Endothelial cell of umbilical vein (primary cell): ENCODE data around the gene NSMCE1. TPM values are rescaled to one million over a fixed set of nuclear protein-coding genes. Genes with fewer than 3 reads are reported as not detected.
A peak's percentile ranks its signal among the peaks of the same experiment; 100 is the strongest.

Source experiments
- BruUV-seq: library from RNA; stranded (reverse); fragments of 400-500 nt; replicated peaks from 2 replicates; lab custom pipeline; 2021; lab: Mats Ljungman, UMichigan
- CTCF ChIA-PET: fragments of 300-600, 350-600 bp; sonication (Branson Sonifier 250); formaldehyde crosslinking; loops from one replicate; lab custom pipeline; 2021; ENCODE audit warnings: antibody characterized with exemption, inconsistent platforms; lab: Charles Lee
- POLR2A ChIA-PET: fragments of 300-600, 350-600 bp; sonication (Branson Sonifier 250); formaldehyde crosslinking; loops from one replicate; lab custom pipeline; 2021; ENCODE audit warnings: antibody characterized with exemption, inconsistent platforms; lab: Charles Lee
- DNase-seq: peaks from one replicate; pipeline ENCODE4 v3.0.0-alpha.2; 2011; ENCODE audit warnings: low read depth, low spot score
- FAIRE-seq: peaks from 2 replicates; lab custom pipeline; 2011; peaks lifted over from hg19 to GRCh38; lab: Jason Lieb, UNC
- H2AFZ ChIP-seq: 2 replicates; pipeline ENCODE4 v1.6.0; 2012; ENCODE audit warnings: low read depth, low read length, control low read depth, inconsistent platforms
- H3K27ac ChIP-seq: 2 replicates; pipeline ENCODE4 v1.5.1; 2011; ENCODE audit warnings: low read depth, mild to moderate bottlenecking, control low read depth, low read length, moderate library complexity; ENCODE audit not compliant: insufficient read depth
- H3K27me3 ChIP-seq, 2 experiments: 2 replicates each; pipeline versions ENCODE4 v1.6.0 to v1.6.1; 2011; ENCODE audit warnings: low read length in 2 of 2, mixed read lengths in 1 of 2; ENCODE audit not compliant: control insufficient read depth in 2 of 2, insufficient read depth in 2 of 2
- H3K36me3 ChIP-seq, 2 experiments: 2 replicates in 1 of 2; 3 replicates in 1 of 2; pipeline ENCODE4 v1.5.1; 2011; ENCODE audit warnings: low read length in 2 of 2, mild to moderate bottlenecking in 1 of 2, moderate library complexity in 1 of 2; ENCODE audit not compliant: control insufficient read depth in 2 of 2, insufficient read depth in 2 of 2; ENCODE audit errors: extremely low read depth in 1 of 2
- H3K4me1 ChIP-seq: 3 replicates; pipeline ENCODE4 v1.5.1; 2011; ENCODE audit warnings: mild to moderate bottlenecking, low read length; ENCODE audit not compliant: control insufficient read depth, insufficient read depth; ENCODE audit errors: extremely low read depth
- H3K4me2 ChIP-seq: 2 replicates; pipeline ENCODE4 v1.6.1; 2011; ENCODE audit warnings: low read length, control low read depth, mixed read lengths; ENCODE audit not compliant: insufficient read depth
- H3K4me3 ChIP-seq, 3 experiments: fragments of 200-600 bp in 1 of 3; sonication (generic), shearing (Covaris generic) in 1 of 3; replicated peaks in 1 of 3; 2 replicates each; pipeline ENCODE4 v1.5.1; 2011 to 2016; ENCODE audit warnings: control low read depth in 3 of 3, low read length in 3 of 3, mild to moderate bottlenecking in 2 of 3, inconsistent platforms in 1 of 3, low read depth in 1 of 3, moderate library complexity in 1 of 3; ENCODE audit not compliant: insufficient read depth in 1 of 3
- H3K79me2 ChIP-seq: 2 replicates; pipeline ENCODE4 v1.6.0; 2012; ENCODE audit warnings: low read length, inconsistent platforms; ENCODE audit not compliant: control insufficient read depth, insufficient read depth
- H3K9ac ChIP-seq: replicated peaks from 2 replicates; pipeline ENCODE3; 2011; ENCODE audit warnings: low read length, control low read depth; ENCODE audit not compliant: insufficient read depth; ENCODE audit errors: extremely low read depth
- H3K9me1 ChIP-seq: replicated peaks from 3 replicates; pipeline ENCODE4 v1.6.0; 2011; ENCODE audit warnings: mild to moderate bottlenecking, low read length; ENCODE audit not compliant: control insufficient read depth, insufficient read depth; ENCODE audit errors: extremely low read depth
- H3K9me3 ChIP-seq: replicated peaks from 2 replicates; pipeline ENCODE4 v1.5.1; 2012; ENCODE audit warnings: low read length, inconsistent platforms; ENCODE audit not compliant: control insufficient read depth, insufficient read depth
- H4K20me1 ChIP-seq: replicated peaks from 2 replicates; pipeline ENCODE3; 2011; ENCODE audit warnings: mild to moderate bottlenecking, low read length; ENCODE audit not compliant: control insufficient read depth, insufficient read depth; ENCODE audit errors: extremely low read depth
- EZH2 ChIP-seq: IDR thresholded peaks from 2 replicates; pipeline ENCODE4 v1.6.1; 2012; ENCODE audit warnings: borderline replicate concordance, low read depth, mild to moderate bottlenecking, moderate library complexity, low read length, inconsistent platforms; ENCODE audit not compliant: severe bottlenecking
- MAX ChIP-seq: IDR thresholded peaks from 2 replicates; pipeline ENCODE4 v1.6.1; 2011; ENCODE audit not compliant: insufficient read depth, insufficient read length
- POLR2A ChIP-seq: IDR thresholded peaks from 2 replicates; pipeline ENCODE4 v1.6.1; 2012; ENCODE audit warnings: low read depth, mild to moderate bottlenecking, control low read depth, low read length
- POLR2AphosphoS5 ChIP-seq: IDR thresholded peaks from 2 replicates; pipeline ENCODE4 v1.6.1; 2012; ENCODE audit warnings: low read depth, mild to moderate bottlenecking, control low read depth, low read length, moderate library complexity; ENCODE audit not compliant: insufficient read depth
- dilution Hi-C: fragments of 300-500 bp; cut with MboI; formaldehyde crosslinking; loops from one replicate; pipeline ENCODE4 v1.15.0; 2019; ENCODE audit warnings: low sequenced_read_pairs; ENCODE audit not compliant: extremely low pct_ligation_motif_present
- intact Hi-C: fragments of 100-400 bp; cut with micrococcal nuclease; formaldehyde crosslinking; loops from one replicate; pipeline ENCODE4 v1.10.0; 2022
- polyA plus RNA-seq, 4 experiments: library from polyadenylated mRNA; depleted of rRNA in 3 of 4; stranded (reverse) in 3 of 4; unstranded in 1 of 4; fragments of >200 nt; gene quantifications; 2 replicates each; pipeline versions ENCODE4 v1.2.1 to v1.2.3, GENCODE V29; 2011 to 2012; ENCODE audit warnings: missing spikeins in 1 of 4
- total RNA-seq: library from RNA; stranded (reverse); gene quantifications from 2 replicates; pipeline ENCODE4 v1.2.3, GENCODE V29; 2021

Gene NSMCE1
- total and polyA plus RNA-seq, 2 donors (not counting 3 experiments of a cell fraction or from before 2014, with no cell fraction given) = 23.8 to 42.0 TPM

GRCh38 chr16:27203507-27204311 is 64.9 kb downstream of the NSMCE1 start, which contains the start of gene KDM8:
TSS of gene KDM8 (plus strand) at chr16:27203526. CDS start at chr16:27210124, 6,598 bp downstream.
- Histone ChIP-seq H3K27ac (peak within 1 kb of the TSS; percentile 78), H3K9me1 (no peaks in the 10 kb centered on the region), H3K4me1 (peaks cover 10% of the 10 kb centered on the region), H3K4me3 (peak within 1 kb of the TSS; percentile 19 to 78 (median 59)), H3K4me2 (peak within 1 kb of the TSS; percentile 77), H3K79me2 (no peaks in the 10 kb centered on the region), H2AFZ (peak within 1 kb of the TSS; percentile 72), H3K27me3 (peaks cover 1 to 6% of the 10 kb centered on the region in 2 experiments), H3K9me3 (no peaks in the 10 kb centered on the region), H4K20me1 (no peaks in the 10 kb centered on the region), H3K36me3 (no peaks in the 10 kb centered on the region), H3K9ac (peak within 1 kb of the TSS; percentile 86)
- CTCF ChIA-PET = interaction anchor here (0.8 to 2.2 kb wide), 6 partner anchors 10 to 252 kb away, joined by 3 to 20 read pairs (median 8); no protein-coding TSS in a partner anchor
- BruUV-seq = no TSS peak
- TF ChIP-seq POLR2A (peak; percentile 90), EZH2 (no peak), MAX (no peak), POLR2AphosphoS5 (peak; percentile 87)
- intact Hi-C loops = loop anchor here (1.0 kb wide), 3 partner anchors 24 to 164 kb away; no protein-coding TSS in a partner anchor
- dilution Hi-C loops = no loop called here
- FAIRE-seq (peak; percentile 100), DNase-seq (peak; percentile 100)
- POLR2A ChIA-PET = interaction anchor here (0.6 to 1.6 kb wide), 5 partner anchors 16 to 164 kb away, joined by 3 to 6 read pairs (median 4); no protein-coding TSS in a partner anchor
